Liver (tissue), 9 donors: ENCODE results near the gene NSDHL. TPM values are rescaled to one million over a fixed set of nuclear protein-coding genes. Genes with fewer than 3 reads are reported as not detected.

ENCODE experiments used
- DNase-seq: peaks from one replicate; pipeline ENCODE4 v3.0.0-alpha.2; 2017; ENCODE audit warnings: low spot score
- H3K27ac ChIP-seq, 2 donors: one replicate each; pipeline ENCODE4 v1.7.0; 2013; ENCODE audit warnings: inconsistent platforms in 2 of 2, low read length in 2 of 2, control low read depth in 1 of 2, low read depth in 1 of 2, mild to moderate bottlenecking in 1 of 2
- H3K27me3 ChIP-seq, 4 donors: one replicate each; pipeline versions ENCODE4 v1.6.1 to v1.7.0; 2013; ENCODE audit warnings: low read length in 3 of 4, inconsistent platforms in 1 of 4, mild to moderate bottlenecking in 1 of 4, moderate library complexity in 1 of 4; ENCODE audit not compliant: control insufficient read depth in 4 of 4, insufficient read depth in 4 of 4
- H3K36me3 ChIP-seq, 4 donors: one replicate each; pipeline versions ENCODE4 v1.6.1 to v1.7.0; 2013; ENCODE audit warnings: low read length in 3 of 4, mild to moderate bottlenecking in 3 of 4, low read depth in 1 of 4, moderate library complexity in 1 of 4; ENCODE audit not compliant: control insufficient read depth in 4 of 4, insufficient read depth in 3 of 4
- H3K4me1 ChIP-seq, 4 donors: one replicate each; pipeline versions ENCODE4 v1.6.1 to v1.7.0; 2013; ENCODE audit warnings: low read length in 3 of 4, mild to moderate bottlenecking in 3 of 4, moderate library complexity in 1 of 4; ENCODE audit not compliant: control insufficient read depth in 4 of 4, insufficient read depth in 4 of 4
- H3K4me3 ChIP-seq, 3 donors: one replicate each; pipeline versions ENCODE4 v1.6.1 to v1.7.0; 2013; ENCODE audit warnings: low read length in 3 of 3, control low read depth in 1 of 3, low read depth in 1 of 3, mild to moderate bottlenecking in 1 of 3
- H3K9ac ChIP-seq, 2 donors: one replicate each; pipeline ENCODE4 v1.7.0; 2013; ENCODE audit warnings: low read length in 2 of 2, mild to moderate bottlenecking in 2 of 2, moderate library complexity in 2 of 2, control low read depth in 1 of 2, low read depth in 1 of 2
- H3K9me3 ChIP-seq, 4 donors: one replicate each; pipeline versions ENCODE4 v1.6.1 to v1.7.0; 2013; ENCODE audit warnings: low read length in 3 of 4; ENCODE audit not compliant: control insufficient read depth in 4 of 4
- ATF3 ChIP-seq: IDR thresholded peaks from 2 replicates; pipeline ENCODE4 v1.6.1; 2016; ENCODE audit warnings: antibody characterized with exemption
- CTCF ChIP-seq: fragments of 150-350 bp; IDR thresholded peaks from 2 replicates; pipeline ENCODE4 v1.5.1; 2017; ENCODE audit warnings: improper control_type of control experiment, low read depth, low read length; ENCODE audit not compliant: missing input control
- EGR1 ChIP-seq, 2 donors: IDR thresholded peaks; 2 replicates each; pipeline ENCODE4 v1.6.1; 2016 to 2018; ENCODE audit warnings: antibody characterized with exemption in 2 of 2, low read depth in 2 of 2
- FOXA1 ChIP-seq: IDR thresholded peaks from 2 replicates; pipeline ENCODE4 v1.6.1; 2016; ENCODE audit warnings: antibody characterized with exemption
- FOXA2 ChIP-seq: IDR thresholded peaks from 2 replicates; pipeline ENCODE4 v1.6.1; 2016; ENCODE audit warnings: antibody characterized with exemption
- GABPA ChIP-seq, 2 donors: IDR thresholded peaks in 1 of 2; conservative IDR thresholded peaks in 1 of 2; 2 replicates each; pipeline ENCODE4 v1.6.1; 2016; ENCODE audit warnings: antibody characterized with exemption in 2 of 2, mild to moderate bottlenecking in 1 of 2, moderate library complexity in 1 of 2
- HNF4A ChIP-seq, 2 donors: conservative IDR thresholded peaks; 2 replicates each; pipeline ENCODE4 v1.6.1; 2016; ENCODE audit warnings: antibody characterized with exemption in 2 of 2, mild to moderate bottlenecking in 2 of 2
- HNF4G ChIP-seq: IDR thresholded peaks from 2 replicates; pipeline ENCODE4 v1.6.1; 2016; ENCODE audit warnings: antibody characterized with exemption
- JUND ChIP-seq, 2 donors: IDR thresholded peaks; 2 replicates each; pipeline ENCODE4 v1.6.1; 2016; ENCODE audit warnings: antibody characterized with exemption in 2 of 2
- MAX ChIP-seq: IDR thresholded peaks from 2 replicates; pipeline ENCODE4 v1.6.1; 2016; ENCODE audit warnings: antibody characterized with exemption
- NR2F2 ChIP-seq: IDR thresholded peaks from 2 replicates; pipeline ENCODE4 v1.6.1; 2016; ENCODE audit warnings: antibody characterized with exemption
- RAD21 ChIP-seq, 2 donors: IDR thresholded peaks; 2 replicates each; pipeline ENCODE4 v1.6.1; 2016; ENCODE audit warnings: antibody characterized with exemption in 2 of 2, mild to moderate bottlenecking in 2 of 2
- REST ChIP-seq: IDR thresholded peaks from 2 replicates; pipeline ENCODE4 v1.6.1; 2016; ENCODE audit warnings: antibody characterized with exemption, mild to moderate bottlenecking
- RXRA ChIP-seq, 2 donors: IDR thresholded peaks; 2 replicates each; pipeline ENCODE4 v1.6.1; 2017 to 2018; ENCODE audit warnings: antibody characterized with exemption in 2 of 2, mild to moderate bottlenecking in 1 of 2
- SP1 ChIP-seq: IDR thresholded peaks from 2 replicates; pipeline ENCODE4 v1.6.1; 2018; ENCODE audit warnings: antibody characterized with exemption, mild to moderate bottlenecking
- TAF1 ChIP-seq: conservative IDR thresholded peaks from 2 replicates; pipeline ENCODE4 v1.6.1; 2016; ENCODE audit warnings: antibody characterized with exemption, mild to moderate bottlenecking
- YY1 ChIP-seq: IDR thresholded peaks from 2 replicates; pipeline ENCODE4 v1.6.1; 2016; ENCODE audit warnings: antibody characterized with exemption, mild to moderate bottlenecking
- ZBTB33 ChIP-seq: IDR thresholded peaks from 2 replicates; pipeline ENCODE4 v1.6.1; 2016; ENCODE audit warnings: antibody characterized with exemption
- WGBS: extraction: QIAGEN DNeasy Blood & Tissue Kit; methylation state at CpG from one replicate; pipeline ENCODE4 v1.1.7; 2013; 5-methylcytosine and 5-hydroxymethylcytosine counted together
- polyA plus RNA-seq, 2 donors: library from polyadenylated mRNA; stranded (reverse) in 1 of 2; unstranded in 1 of 2; fragments of 200-250 nt in 1 of 2; fragments of >200 nt in 1 of 2; fragmentation: Nextera tagmentation in 1 of 2; extraction: Ambion mirVana in 1 of 2; gene quantifications; one replicate each; pipeline versions ENCODE4 v1.2.1 to v1.2.3, GENCODE V29; 2013 to 2015
- total RNA-seq, 2 donors: library from RNA; depleted of rRNA; stranded (reverse); fragments of >200 nt; gene quantifications; one replicate each; pipeline ENCODE4 v1.2.3, GENCODE V29; 2014
- donor health status: healthy.
- donor health status: healthy.
- donor health status: healthy.
- donor health status: healthy.
- donor health status: healthy.

Gene NSDHL
- total and polyA plus RNA-seq, 4 donors: 23.8 to 63.6 (median 38.6) TPM

DNA sequence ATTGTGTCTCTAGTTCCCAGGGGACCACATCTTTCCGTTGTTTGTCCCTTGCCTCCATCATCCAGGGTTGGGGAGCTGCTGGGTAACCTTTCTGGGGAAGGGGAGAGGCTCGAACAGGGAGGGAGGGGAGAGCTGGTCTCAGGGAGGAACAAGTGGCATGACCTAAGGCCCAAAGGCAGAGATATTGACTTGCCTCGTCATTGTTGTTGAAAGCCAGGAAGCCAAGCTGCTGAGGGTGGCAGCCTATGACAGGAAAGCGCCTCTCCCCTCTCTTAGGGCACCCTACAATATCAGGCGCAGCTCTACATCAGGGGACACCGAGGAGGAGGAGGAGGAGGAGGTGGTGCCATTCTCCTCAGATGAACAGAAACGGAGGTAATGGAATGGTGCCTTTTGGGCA is 87.8 kb downstream of the NSDHL start:
- Histone ChIP-seq H3K27ac (no peak overlapping the region), H3K36me3 (no peaks in the 10 kb centered on the region), H3K4me3 (no peak overlapping the region), H3K4me1 (no peaks in the 10 kb centered on the region), H3K9ac (no peak overlapping the region), H3K27me3 (no peaks in the 10 kb centered on the region), H3K9me3 (no peaks in the 10 kb centered on the region)
- 79% methylated on average over 7 of the region's 7 CpGs for WGBS
- no peak for TF ChIP-seq ATF3
- no peak for TF ChIP-seq HNF4G
- TF ChIP-seq REST: no peak
- TF ChIP-seq HNF4A (conservative IDR thresholded peaks at IDR 0.05): no peak
- no peak for TF ChIP-seq GABPA (IDR thresholded peaks at IDR 0.05 in 1 of 2, conservative IDR thresholded peaks at IDR 0.05 in 1 of 2)
- no peak for TF ChIP-seq JUND (IDR thresholded peaks at IDR 0.05)
- TF ChIP-seq EGR1 (IDR thresholded peaks at IDR 0.05; ENCODE audit: low read depth in 2 of 2): no peak
- TF ChIP-seq ZBTB33: no peak
- no peak for TF ChIP-seq FOXA2
- TF ChIP-seq CTCF: no peak
- no peak for TF ChIP-seq RAD21 (IDR thresholded peaks at IDR 0.05)
- TF ChIP-seq NR2F2: no peak
- TF ChIP-seq SP1: no peak
- no peak for TF ChIP-seq TAF1
- no peak for TF ChIP-seq RXRA (IDR thresholded peaks at IDR 0.05)
- no peak for TF ChIP-seq MAX
- TF ChIP-seq YY1: no peak
- TF ChIP-seq FOXA1: no peak
- no peak for DNase-seq

Other genes with a start within 250 kb of the NSDHL start
- under 1 TPM in 1 of 2 donors, not detected in 1; 0.05 TPM for gene GABRQ, start 193.2 kb upstream of the NSDHL start, total RNA-seq
- under 1 TPM in 1 of 2 donors, not detected in 1; 0.01 TPM for gene GABRQ, start 193.2 kb upstream of the NSDHL start, polyA plus RNA-seq
- not detected for gene MAGEA3, start 132.3 kb upstream of the NSDHL start, total RNA-seq
- gene MAGEA3, start 132.3 kb upstream of the NSDHL start, polyA plus RNA-seq: not detected
- under 1 TPM in 1 of 2 donors, not detected in 1; 0.14 TPM for gene CSAG2, start 121.8 kb upstream of the NSDHL start, total RNA-seq
- not detected for gene CSAG2, start 121.8 kb upstream of the NSDHL start, polyA plus RNA-seq
- not detected for gene MAGEA2B, start 116.4 kb upstream of the NSDHL start, total RNA-seq
- gene MAGEA2B, start 116.4 kb upstream of the NSDHL start, polyA plus RNA-seq: not detected
- gene CSAG1, start 97.3 kb upstream of the NSDHL start, total RNA-seq: not detected
- not detected for gene CSAG1, start 97.3 kb upstream of the NSDHL start, polyA plus RNA-seq
- not detected for gene MAGEA12, start 97.3 kb upstream of the NSDHL start, total RNA-seq
- not detected for gene MAGEA12, start 97.3 kb upstream of the NSDHL start, polyA plus RNA-seq
- gene MAGEA2, start 77.2 kb upstream of the NSDHL start, total RNA-seq: not detected
- gene MAGEA2, start 77.2 kb upstream of the NSDHL start, polyA plus RNA-seq: not detected
- under 1 TPM in 1 of 2 donors, not detected in 1; 0.14 TPM for gene CSAG3, start 71.8 kb upstream of the NSDHL start, total RNA-seq
- gene CSAG3, start 71.8 kb upstream of the NSDHL start, polyA plus RNA-seq: not detected
- not detected for gene MAGEA6, start 61.4 kb upstream of the NSDHL start, total RNA-seq
- gene MAGEA6, start 61.4 kb upstream of the NSDHL start, polyA plus RNA-seq: not detected
- 10 to 100 TPM; 10.1 to 24.3 TPM for gene CETN2, start 306 bp upstream of the NSDHL start, total RNA-seq
- 10 to 100 TPM; 10.9 to 16.4 TPM for gene CETN2, start 306 bp upstream of the NSDHL start, polyA plus RNA-seq
- 1 to 10 TPM; 1.1 to 3.2 TPM for gene ZNF185, start 67.0 kb downstream of the NSDHL start, total RNA-seq
- under 1 TPM; 0.44 to 0.80 TPM for gene ZNF185, start 67.0 kb downstream of the NSDHL start, polyA plus RNA-seq
- gene PNMA5, start 163.1 kb downstream of the NSDHL start, total RNA-seq: under 1 TPM in 1 of 2 donors, not detected in 1; 0.09 TPM
- gene PNMA5, start 163.1 kb downstream of the NSDHL start, polyA plus RNA-seq: not detected
- 10 to 100 TPM in 1 of 2 donors, under 1 TPM in 1; 0.17 to 11.7 TPM for gene PNMA3, start 225.4 kb downstream of the NSDHL start, total RNA-seq
- gene PNMA3, start 225.4 kb downstream of the NSDHL start, polyA plus RNA-seq: under 1 TPM; 0.06 to 0.29 TPM
- 1 to 10 TPM; 5.4 to 6.4 TPM for gene PNMA6A, start 241.4 kb downstream of the NSDHL start, total RNA-seq
- gene PNMA6A, start 241.4 kb downstream of the NSDHL start, polyA plus RNA-seq: 1 to 10 TPM; 3.5 to 7.5 TPM